HG02840 (cell line): ENCODE measurements around the gene OR56A3.

Source experiments
- ATAC-seq: cut with Tn5 transposase; IDR thresholded peaks from one replicate; pipeline ENCODE4 v1.9.1; 2021; ENCODE audit warnings: mild to moderate bottlenecking, moderate library complexity, moderate number of reproducible peaks; ENCODE audit not compliant: unreplicated experiment, low FRiP score

Gene OR56A3

GRCh38 chr11:5967708-5968107 is 25.7 kb downstream of the OR56A3 start:
- no peak for ATAC-seq

GRCh38 chr11:5968394-5968793 is 26.3 kb downstream of the OR56A3 start, which contains the start of gene OR56A5:
OR56A5 (minus strand) TSS chr11:5968494; CDS start chr11:5968494, 0 bp downstream.
- ATAC-seq, result no peak

GRCh38 chr11:5973530-5973929 is 31.5 kb downstream of the OR56A3 start:
- ATAC-seq, result no peak

- ATAC-seq, result no peak
Measured at GRCh38 chr11:5983443-5983842, 41.4 kb downstream of the OR56A3 start.

- no peak for ATAC-seq
Measured at GRCh38 chr11:5986885-5987284, 44.8 kb downstream of the OR56A3 start, which contains the start of gene OR52L1. OR52L1 (minus strand) TSS chr11:5986985; CDS start chr11:5986930, 55 bp downstream.

- no peak for ATAC-seq
Measured at GRCh38 chr11:5989203-5989602, 47.2 kb downstream of the OR56A3 start.

GRCh38 chr11:5992150-5992549 is 50.1 kb downstream of the OR56A3 start:
- no peak for ATAC-seq

- ATAC-seq, result no peak
Measured at GRCh38 chr11:5992604-5993251, 50.7 kb downstream of the OR56A3 start.

GRCh38 chr11:5994791-5995190 is 52.7 kb downstream of the OR56A3 start:
- ATAC-seq, result no peak
